Sigmoid colon (tissue), 4 donors: Measurements from ENCODE around the gene ZNF267.

ENCODE experiments used
- EP300 ChIP-seq, 4 donors: sonication (generic); formaldehyde crosslinking; IDR thresholded peaks; one replicate each; pipeline ENCODE4 v1.6.1; 2017; ENCODE audit warnings: antibody characterized with exemption in 4 of 4
- POLR2AphosphoS5 ChIP-seq, 4 donors: sonication (generic); formaldehyde crosslinking; IDR thresholded peaks; one replicate each; pipeline ENCODE4 v1.6.1; 2017; ENCODE audit warnings: antibody characterized with exemption in 4 of 4
- TF ChIP-seq, protein P1 (sequence below), 4 experiments: fragments of 450-650 bp in 3 of 4; fragments of 200-600 bp in 1 of 4; IDR thresholded peaks; one replicate each; pipeline ENCODE4 v1.5.1; 2016 to 2019; ENCODE audit warnings: antibody characterized with exemption in 4 of 4, mild to moderate bottlenecking in 3 of 4, moderate library complexity in 2 of 4

DNA sequence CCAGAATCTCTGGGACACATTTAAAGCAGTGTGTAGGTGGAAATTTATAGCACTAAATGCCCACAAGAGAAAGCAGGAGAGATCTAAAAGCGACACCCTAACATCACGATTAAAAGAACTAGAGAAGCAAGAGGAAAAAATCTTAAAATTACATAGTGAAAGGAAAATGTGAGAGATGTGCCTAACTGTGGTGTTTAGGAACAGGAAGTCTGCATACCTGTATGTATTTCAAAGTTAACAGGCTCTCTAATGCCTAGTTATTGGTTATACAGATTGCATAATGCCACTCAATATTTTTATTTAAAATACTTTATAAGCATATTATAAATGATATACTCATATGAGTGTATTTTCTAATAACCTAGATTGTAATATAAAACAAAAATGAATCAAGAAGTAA lies 25.9 kb downstream of the ZNF267 start:
- TF ChIP-seq, protein P1, sequence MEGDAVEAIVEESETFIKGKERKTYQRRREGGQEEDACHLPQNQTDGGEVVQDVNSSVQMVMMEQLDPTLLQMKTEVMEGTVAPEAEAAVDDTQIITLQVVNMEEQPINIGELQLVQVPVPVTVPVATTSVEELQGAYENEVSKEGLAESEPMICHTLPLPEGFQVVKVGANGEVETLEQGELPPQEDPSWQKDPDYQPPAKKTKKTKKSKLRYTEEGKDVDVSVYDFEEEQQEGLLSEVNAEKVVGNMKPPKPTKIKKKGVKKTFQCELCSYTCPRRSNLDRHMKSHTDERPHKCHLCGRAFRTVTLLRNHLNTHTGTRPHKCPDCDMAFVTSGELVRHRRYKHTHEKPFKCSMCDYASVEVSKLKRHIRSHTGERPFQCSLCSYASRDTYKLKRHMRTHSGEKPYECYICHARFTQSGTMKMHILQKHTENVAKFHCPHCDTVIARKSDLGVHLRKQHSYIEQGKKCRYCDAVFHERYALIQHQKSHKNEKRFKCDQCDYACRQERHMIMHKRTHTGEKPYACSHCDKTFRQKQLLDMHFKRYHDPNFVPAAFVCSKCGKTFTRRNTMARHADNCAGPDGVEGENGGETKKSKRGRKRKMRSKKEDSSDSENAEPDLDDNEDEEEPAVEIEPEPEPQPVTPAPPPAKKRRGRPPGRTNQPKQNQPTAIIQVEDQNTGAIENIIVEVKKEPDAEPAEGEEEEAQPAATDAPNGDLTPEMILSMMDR (IDR thresholded peaks at IDR 0.05): no peak
- TF ChIP-seq POLR2AphosphoS5 (IDR thresholded peaks at IDR 0.05) (no peak), EP300 (IDR thresholded peaks at IDR 0.05) (no peak)
